IMR-90 (cell line): ENCODE results near the gene ZDHHC18.

Experiments
- CEBPB ChIP-seq: IDR thresholded peaks from 2 replicates; pipeline ENCODE4 v1.6.1; 2012; ENCODE audit warnings: low read depth, low read length, improper control_type of control experiment
- FOS ChIP-seq: fragments of 150-350 bp; IDR thresholded peaks from 2 replicates; pipeline ENCODE4 v1.6.1; 2016; ENCODE audit warnings: low read depth, low read length
- MAFK ChIP-seq: IDR thresholded peaks from 2 replicates; pipeline ENCODE4 v1.6.1; 2012; ENCODE audit warnings: low read depth, low read length, improper control_type of control experiment
- MAZ ChIP-seq: IDR thresholded peaks from 2 replicates; pipeline ENCODE4 v1.6.1; 2012; ENCODE audit warnings: low read depth, mild to moderate bottlenecking, low read length, improper control_type of control experiment, moderate library complexity, borderline replicate concordance
- POLR2A ChIP-seq: IDR thresholded peaks from 2 replicates; pipeline ENCODE4 v1.6.1; 2012; ENCODE audit warnings: mild to moderate bottlenecking, low read depth, low read length
- RAD21 ChIP-seq: IDR thresholded peaks from 2 replicates; pipeline ENCODE4 v1.6.1; 2012; ENCODE audit warnings: low read length, improper control_type of control experiment
- RFX5 ChIP-seq: IDR thresholded peaks from 2 replicates; pipeline ENCODE4 v1.8.0; 2012; ENCODE audit warnings: low read depth, mild to moderate bottlenecking, low read length, moderate library complexity
- SMC3 ChIP-seq: fragments of 150-350 bp; IDR thresholded peaks from 2 replicates; pipeline ENCODE4 v1.6.1; 2016; ENCODE audit warnings: low read depth, mild to moderate bottlenecking, antibody characterized with exemption, low read length, moderate library complexity
- USF2 ChIP-seq: fragments of 150-350 bp; IDR thresholded peaks from 2 replicates; pipeline ENCODE4 v1.6.1; 2017; ENCODE audit warnings: mild to moderate bottlenecking, antibody characterized with exemption, low read length, low read depth
- TF ChIP-seq, protein P1 (sequence below): conservative IDR thresholded peaks from 2 replicates; pipeline ENCODE4 v1.5.1; 2012; ENCODE audit warnings: mild to moderate bottlenecking, low read depth, low read length, improper control_type of control experiment
- TF ChIP-seq, protein P2 (sequence below): fragments of 150-350 bp; IDR thresholded peaks from 2 replicates; pipeline ENCODE4 v1.6.1; 2016; ENCODE audit warnings: low read depth, mild to moderate bottlenecking, low read length, moderate library complexity, borderline replicate concordance

DNA sequence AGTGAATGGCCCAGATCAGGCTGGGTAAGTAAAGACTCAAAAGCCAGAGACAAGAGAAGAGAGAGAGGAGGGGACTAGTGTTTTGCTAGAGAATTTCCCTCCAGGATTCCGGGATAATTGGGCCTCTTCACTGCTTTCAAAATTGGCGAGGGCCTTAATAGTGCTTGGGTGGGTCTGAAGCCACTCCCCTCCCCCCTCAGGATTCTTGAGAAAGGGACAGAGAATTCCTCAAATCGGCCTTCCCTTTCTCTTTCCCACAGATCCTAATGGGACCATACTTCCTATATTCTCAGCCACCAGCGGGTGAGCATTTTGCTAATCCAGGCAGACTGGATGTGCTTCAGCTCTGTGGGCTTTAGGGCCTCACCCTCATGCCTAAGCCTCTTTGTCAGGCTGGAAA, 48.4 kb downstream of the ZDHHC18 start:
- TF ChIP-seq, protein P1, sequence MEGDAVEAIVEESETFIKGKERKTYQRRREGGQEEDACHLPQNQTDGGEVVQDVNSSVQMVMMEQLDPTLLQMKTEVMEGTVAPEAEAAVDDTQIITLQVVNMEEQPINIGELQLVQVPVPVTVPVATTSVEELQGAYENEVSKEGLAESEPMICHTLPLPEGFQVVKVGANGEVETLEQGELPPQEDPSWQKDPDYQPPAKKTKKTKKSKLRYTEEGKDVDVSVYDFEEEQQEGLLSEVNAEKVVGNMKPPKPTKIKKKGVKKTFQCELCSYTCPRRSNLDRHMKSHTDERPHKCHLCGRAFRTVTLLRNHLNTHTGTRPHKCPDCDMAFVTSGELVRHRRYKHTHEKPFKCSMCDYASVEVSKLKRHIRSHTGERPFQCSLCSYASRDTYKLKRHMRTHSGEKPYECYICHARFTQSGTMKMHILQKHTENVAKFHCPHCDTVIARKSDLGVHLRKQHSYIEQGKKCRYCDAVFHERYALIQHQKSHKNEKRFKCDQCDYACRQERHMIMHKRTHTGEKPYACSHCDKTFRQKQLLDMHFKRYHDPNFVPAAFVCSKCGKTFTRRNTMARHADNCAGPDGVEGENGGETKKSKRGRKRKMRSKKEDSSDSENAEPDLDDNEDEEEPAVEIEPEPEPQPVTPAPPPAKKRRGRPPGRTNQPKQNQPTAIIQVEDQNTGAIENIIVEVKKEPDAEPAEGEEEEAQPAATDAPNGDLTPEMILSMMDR, result no peak
- TF ChIP-seq RFX5 (no peak), FOS (no peak), POLR2A (no peak), USF2 (no peak), RAD21 (no peak), SMC3 (no peak), MAFK (no peak), MAZ (no peak), CEBPB (no peak)
- TF ChIP-seq, protein P2, sequence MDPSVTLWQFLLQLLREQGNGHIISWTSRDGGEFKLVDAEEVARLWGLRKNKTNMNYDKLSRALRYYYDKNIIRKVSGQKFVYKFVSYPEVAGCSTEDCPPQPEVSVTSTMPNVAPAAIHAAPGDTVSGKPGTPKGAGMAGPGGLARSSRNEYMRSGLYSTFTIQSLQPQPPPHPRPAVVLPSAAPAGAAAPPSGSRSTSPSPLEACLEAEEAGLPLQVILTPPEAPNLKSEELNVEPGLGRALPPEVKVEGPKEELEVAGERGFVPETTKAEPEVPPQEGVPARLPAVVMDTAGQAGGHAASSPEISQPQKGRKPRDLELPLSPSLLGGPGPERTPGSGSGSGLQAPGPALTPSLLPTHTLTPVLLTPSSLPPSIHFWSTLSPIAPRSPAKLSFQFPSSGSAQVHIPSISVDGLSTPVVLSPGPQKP, result no peak
